Measurements from ENCODE around the gene ERBB4.

The ERBB4 gene

DNA sequence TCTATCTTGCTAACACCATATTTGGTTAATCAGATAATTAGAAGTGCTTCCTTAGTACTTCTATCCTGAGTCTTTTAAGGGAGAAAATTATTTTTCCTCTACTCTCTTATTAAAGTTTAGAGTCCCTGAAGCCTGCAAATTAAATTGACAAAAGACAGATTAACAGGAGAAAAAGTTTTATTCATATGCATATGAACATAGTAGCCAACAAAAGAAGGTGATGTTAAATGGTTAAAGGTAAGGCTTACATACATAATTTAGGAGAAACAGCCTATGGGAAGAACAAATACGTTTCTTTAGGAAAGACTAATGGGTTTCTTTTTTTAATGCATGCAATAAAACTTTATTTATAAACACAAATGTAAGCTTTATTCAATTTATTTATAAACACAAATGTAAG is 1177.2 kb downstream of the ERBB4 start:
- DNase-seq: no peak

DNA sequence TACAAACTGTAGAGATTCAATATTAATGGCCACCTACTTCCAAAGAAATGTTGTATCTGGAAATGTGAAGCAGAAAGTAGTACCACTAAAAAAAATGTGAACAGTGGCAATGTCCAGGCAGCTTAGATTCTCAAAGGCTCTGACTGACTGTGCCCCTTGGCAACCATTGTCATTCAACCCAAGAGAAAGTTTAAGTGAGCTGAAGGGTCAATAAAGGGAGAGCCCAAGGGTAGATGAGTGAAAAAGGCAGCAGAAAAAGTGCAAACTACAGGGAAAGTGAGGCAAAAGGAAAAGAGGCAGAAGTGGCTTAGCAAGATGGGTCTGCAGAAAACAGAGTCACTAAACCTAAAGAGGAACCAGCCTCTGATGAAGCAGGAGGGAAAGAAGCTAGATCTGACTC is 1179.3 kb downstream of the ERBB4 start:
- DNase-seq: no peak

DNA sequence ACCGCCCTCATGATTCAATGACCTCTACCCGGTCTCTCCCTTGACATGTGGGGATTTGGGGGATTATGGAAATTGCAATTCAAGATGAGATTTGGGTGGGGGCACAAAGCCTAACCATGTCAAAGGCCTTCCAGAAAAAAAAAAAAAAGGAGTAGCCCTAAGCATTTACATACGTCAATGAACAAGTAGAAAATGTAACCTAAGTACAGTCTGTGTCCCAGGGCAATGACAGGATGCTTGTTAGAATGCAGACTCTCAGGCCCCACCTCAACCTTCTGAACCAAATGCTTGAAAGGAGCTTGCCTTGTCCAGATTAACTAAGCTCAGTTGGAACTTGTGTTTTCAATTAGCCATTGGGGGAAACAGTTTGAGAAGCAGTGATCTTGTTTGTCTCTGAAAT is 1180.1 kb downstream of the ERBB4 start:
- DNase-seq: no peak

DNA sequence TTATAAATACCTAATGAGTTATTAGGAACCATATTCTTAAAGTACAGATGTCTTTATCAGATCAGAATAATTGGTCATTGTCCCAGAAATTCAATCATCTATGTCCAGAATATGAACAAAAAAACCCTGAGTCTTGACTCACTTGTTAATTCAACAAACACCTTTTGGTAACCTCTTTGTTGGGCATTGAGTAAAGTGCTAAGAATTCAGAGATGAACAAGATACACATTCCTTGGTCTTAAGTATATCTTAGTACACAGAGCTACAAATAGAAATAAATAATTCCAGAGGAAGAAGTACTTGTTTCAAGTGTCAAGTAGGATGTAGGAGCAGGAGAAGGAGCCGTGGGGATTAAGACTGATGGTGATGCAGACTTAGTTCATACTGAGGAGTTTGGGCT is 1184.1 kb downstream of the ERBB4 start:
- no peak for DNase-seq

DNA sequence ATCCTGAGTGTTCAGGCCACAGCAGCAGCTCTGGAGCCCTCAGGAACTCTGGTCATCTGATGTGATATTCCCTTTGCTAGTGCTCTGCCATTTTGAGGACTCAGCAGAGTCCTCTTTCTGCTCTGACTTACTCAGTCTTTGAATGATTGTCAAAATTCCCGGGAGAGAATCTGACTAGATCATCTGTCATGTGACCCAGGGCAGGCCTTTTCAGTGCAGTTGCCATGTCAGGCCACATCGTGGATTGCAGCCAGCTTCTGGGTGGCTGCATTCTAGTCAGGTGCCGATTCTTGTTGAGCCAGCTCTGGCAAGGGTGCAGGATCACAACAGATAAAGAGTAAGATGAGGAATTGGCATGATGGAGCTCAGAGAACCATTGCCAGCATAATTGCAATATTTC is 1186.6 kb downstream of the ERBB4 start:
- DNase-seq: peak in 34 of 51 donors; percentile 2 to 62 (median 22)

DNA sequence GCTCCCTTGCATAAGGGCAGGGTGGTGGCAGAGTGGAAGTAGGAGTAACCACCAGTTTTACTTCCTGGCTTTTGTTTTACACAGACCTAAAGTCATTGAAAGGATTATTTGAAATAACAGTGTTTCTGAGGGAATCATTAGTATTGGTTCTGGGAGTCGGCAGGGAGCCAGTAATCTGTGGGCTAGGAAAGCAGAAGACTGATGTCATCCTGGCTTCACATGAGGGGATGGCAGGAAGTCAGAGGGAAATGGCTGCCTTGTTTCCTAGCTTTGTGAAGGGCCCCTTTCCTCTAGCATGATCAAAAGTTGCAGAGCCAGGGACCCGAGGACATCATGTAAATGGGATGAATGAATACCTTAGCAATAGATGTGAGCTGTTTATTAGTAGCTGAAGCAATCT is 1189.6 kb downstream of the ERBB4 start:
- peak in 3 of 51 donors; percentile 1 to 5 (median 2) for DNase-seq

DNA sequence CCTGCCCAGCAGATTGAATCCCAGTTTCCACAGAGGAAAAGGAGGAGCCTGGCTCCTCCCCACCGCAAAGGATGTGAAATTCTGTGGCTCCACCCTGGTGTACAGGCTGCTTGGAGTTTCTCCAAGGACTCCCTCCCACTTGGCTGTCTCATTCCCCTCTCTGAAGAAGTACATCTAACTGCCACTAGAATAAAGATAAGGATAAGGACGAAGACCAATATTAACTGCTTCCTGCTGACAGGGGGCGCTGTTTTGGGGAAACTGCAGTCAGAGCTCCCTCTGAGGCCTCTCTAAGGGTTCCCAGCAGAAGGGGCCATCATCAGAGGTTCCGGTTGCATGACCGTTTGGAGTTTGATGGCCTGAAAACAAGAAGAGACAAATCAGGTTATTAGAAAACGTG is 1191.3 kb downstream of the ERBB4 start:
- DNase-seq: no peak

DNA sequence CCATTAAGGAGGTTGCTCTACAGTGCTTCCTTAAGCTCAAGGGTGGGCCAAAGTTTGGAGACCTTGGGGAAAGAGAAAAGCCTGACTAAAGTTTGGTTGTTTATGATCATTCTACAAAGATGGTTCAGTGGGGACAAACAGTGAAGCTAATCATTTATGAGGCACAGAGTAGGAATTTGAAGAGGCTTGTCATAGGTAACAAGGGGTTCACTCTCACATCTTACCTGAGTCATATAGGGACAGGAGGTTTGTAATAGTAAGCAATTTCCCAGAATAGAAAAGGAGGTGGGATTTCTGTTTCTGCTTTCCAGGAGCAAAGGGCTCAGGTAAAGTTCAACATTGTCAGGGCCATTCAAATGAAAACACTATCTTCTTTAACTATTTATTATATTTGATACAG is 1194.3 kb downstream of the ERBB4 start:
- no peak for DNase-seq

DNA sequence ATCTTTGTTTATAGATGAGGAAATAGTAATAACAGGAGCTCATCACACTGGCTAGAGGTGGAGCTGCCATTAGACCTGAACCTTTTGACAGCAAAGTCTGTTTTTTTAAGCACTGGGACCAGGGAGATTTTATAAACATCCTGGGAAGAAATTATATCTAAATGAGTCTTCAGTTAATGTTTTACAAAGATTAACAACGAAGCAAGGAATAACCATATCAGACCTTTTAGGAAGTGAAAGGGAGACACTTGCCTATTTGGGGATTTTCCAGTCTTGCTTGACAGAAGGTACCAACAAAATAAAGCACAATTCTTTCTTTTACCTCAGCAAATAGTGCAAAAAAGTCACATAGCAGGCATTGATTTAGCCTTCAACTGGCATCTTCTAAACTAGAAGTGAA is 1205.2 kb downstream of the ERBB4 start:
- no peak for DNase-seq

DNA sequence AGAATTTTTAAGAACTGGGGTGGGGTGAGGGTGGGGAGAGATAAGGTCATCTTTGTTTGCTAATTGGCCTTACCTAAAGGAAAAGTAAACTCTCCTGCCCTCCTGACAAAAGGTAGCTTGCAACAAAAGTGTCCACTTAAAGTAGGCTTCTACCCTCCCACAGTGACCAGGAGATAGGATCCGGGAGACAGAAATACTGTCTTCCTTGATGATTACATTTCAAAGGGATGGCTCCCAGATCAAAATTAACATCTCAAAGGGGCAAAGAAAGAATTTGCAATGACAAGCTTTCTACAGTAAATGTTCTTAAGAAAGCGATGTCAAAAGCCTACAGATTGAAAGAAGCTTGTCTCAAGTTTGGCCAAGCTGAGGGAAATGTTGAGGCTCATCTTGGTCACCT is 1206.9 kb downstream of the ERBB4 start:
- DNase-seq: no peak

DNA sequence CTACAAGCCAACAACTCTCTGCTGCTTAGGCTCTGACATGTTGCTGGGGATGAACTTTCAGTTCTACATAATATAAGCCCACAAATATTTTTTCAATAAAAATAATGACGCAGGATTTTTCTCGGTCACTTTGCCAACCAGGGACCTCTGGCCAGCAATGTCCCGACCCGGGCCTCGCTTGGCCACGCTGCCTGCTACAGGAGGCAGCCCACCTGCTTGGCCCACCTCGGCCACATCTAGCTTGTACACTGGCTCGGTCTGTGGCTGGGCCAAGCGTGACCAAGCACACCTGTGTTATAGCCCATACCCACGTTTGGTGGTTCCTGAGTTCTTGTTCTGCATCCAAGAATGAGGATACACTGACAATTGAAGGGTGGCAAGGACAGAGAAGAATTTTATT is 1208.7 kb downstream of the ERBB4 start:
- no peak for DNase-seq

DNA sequence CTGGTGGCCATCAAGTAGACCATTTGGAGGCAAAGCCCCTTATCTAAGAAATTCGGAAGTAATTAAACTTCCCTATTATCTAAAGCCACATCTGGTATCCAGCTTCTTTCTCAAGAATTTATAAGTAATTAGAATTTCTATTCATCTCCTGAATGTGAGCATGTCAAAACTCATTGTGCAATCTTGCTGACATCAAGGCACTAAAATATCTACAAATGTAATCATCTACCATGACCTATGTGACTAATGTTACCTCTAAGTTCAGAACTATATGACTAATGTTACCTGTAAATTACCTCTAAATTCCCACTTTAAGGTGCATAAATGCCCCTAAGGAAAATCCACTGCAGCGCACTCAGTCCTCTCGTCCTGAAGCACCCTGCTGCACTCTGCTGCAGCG is 1209.2 kb downstream of the ERBB4 start:
- no peak for DNase-seq

DNA sequence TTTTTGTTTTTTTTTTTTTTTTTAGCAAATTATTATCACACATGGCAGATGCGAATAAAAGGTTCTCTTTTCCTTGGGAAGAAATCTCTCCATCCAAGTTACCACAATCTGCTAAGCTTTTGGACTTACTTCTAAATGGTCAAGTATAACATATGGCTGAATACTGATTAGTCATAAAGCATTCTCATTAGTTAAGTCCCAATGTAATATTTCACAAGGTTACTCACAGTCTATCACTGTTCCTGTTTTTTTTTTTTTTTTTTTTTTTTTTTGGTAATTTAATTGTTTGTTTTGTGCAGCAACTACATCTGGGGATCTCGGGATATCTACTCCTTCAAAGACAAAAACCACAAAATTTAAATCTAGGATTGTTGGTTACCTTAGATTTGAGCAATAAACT is 1210.5 kb downstream of the ERBB4 start:
- DNase-seq: no peak
